ENCODE data around the gene YARS2. TPM values are rescaled to one million over a fixed set of nuclear protein-coding genes. Genes with fewer than 3 reads are reported as not detected.
"Not testable (repeated sequence)": the region's sequence is repeated elsewhere in the genome, so short reads cannot be mapped to it uniquely, and the experiment has no call there.

Gene YARS2
- total RNA-seq, 2 donors from 2014 or later = 18.0 to 28.8 TPM

DNA sequence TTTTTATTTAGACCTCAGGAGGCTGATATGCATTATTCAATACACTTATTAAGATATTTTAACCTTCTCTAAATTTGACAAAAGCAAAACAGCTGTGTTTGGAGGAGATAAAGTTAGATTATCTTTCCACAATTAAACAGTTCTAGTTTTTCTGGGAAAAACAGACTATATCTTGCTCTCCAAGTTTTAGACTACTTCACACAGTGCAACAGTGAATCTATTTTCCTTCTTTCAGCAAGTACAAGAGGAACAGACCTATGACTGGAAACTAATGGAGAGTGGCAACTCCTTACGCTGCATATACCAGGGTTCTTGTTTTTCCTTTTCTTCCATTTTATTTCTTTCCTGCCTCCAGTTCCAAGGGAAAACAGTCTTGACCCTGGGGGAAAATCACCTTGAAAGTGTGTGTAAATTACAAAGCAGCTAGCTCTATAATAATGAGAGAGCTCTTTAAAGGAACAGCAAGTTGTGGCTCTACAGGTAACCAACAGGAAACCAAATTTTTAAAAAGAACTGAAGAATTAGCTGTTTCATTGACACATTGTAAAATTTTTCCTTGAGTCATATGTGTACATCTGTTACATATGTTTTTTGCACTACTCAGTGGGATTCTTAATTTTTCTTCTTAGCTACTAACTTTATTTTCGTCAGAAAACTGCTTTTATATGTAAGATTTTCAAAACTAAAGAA is 49.2 kb downstream of the YARS2 start:
- peak in 1 of 2 donors; percentile 83 for ATAC-seq
- Mint-ChIP-seq H3K27ac (peak overlapping the region in 1 of 2 donors; percentile 55), H3K36me3 (peaks cover 4 to 5% of the 10 kb centered on the region in 2 donors), H3K9me3 (no peaks in the 10 kb centered on the region)
- DNase-seq (ENCODE audit: low spot score in 2 of 2) = no peak

- no peak for DNase-seq (ENCODE audit: low spot score in 2 of 2)
- ATAC-seq = no peak
- H3K27ac Mint-ChIP-seq = no peak overlapping the region
- no peaks in the 10 kb centered on the region for H3K36me3 Mint-ChIP-seq
- no peaks in the 10 kb centered on the region for H3K9me3 Mint-ChIP-seq
These were observed 49.9 kb downstream of the YARS2 start for GRCh38 chr12:32705783-32706182.

GRCh38 chr12:32702946-32703345 is 52.8 kb downstream of the YARS2 start:
- ATAC-seq = no peak
- H3K9me3 Mint-ChIP-seq = no peaks in the 10 kb centered on the region
- no peak for DNase-seq (ENCODE audit: low spot score in 2 of 2)
- no peaks in the 10 kb centered on the region for H3K36me3 Mint-ChIP-seq
- H3K27ac Mint-ChIP-seq = peak overlapping the region in 1 of 2 donors; percentile 23

DNA sequence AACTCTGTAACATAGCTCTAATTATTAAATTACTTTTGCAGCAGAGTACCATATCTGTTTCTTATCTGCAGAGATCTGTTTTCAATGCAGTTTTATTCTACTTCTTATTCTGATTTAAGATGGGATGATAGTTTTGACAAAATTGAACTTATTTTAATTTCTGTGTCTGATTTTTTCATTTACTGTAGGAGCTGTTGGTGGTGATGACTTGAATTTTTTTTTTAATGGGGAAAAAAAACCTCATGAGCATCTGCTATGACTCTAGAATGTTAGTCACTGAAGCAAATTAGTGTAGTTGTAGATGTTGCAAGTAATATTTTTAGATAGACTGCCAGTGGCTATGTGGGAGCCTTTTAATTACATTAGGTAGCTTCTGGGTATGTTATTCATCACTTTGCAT is 53.2 kb downstream of the YARS2 start:
- H3K27ac Mint-ChIP-seq = no peak overlapping the region
- H3K9me3 Mint-ChIP-seq = no peaks in the 10 kb centered on the region
- no peak for DNase-seq (ENCODE audit: low spot score in 2 of 2)
- no peaks in the 10 kb centered on the region for H3K36me3 Mint-ChIP-seq
- ATAC-seq = no peak

DNA sequence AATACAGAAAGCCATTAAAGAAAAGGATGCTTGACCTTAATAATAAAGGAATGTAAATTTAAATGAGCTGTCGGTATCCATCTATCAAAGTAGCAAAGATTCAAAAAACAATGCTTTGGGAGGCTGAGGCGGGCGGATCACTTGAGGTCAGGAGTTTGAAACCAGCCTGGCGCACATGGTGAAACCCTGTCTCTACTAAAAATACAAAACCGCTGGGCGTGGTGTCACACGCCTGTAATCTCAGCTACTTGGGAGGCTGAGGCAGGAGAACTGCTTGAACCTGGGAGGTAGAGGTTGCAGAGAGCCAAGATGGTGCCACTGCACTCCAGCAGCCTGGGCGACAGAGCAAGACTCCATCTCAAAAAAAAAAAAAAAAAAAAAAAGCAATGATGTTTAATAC is 56.3 kb downstream of the YARS2 start:
- H3K27ac Mint-ChIP-seq; H3K9me3 Mint-ChIP-seq; DNase-seq (ENCODE audit: low spot score in 2 of 2); ATAC-seq; H3K36me3 Mint-ChIP-seq: not testable (repeated sequence)

- ATAC-seq = no peak
These were observed 57.4 kb downstream of the YARS2 start for GRCh38 chr12:32698285-32698684.

GRCh38 chr12:32697445-32697844 is 58.3 kb downstream of the YARS2 start:
- Mint-ChIP-seq H3K36me3 (peaks cover 0 to 14% of the 10 kb centered on the region in 2 donors), H3K27ac (no peak overlapping the region), H3K9me3 (no peaks in the 10 kb centered on the region)
- DNase-seq (ENCODE audit: low spot score in 2 of 2) = no peak
- ATAC-seq = no peak

More at GRCh38 chr12:32698285-32698684, 57.4 kb downstream of the YARS2 start:
- Mint-ChIP-seq H3K36me3 (peaks cover 0 to 14% of the 10 kb centered on the region in 2 donors), H3K27ac (no peak overlapping the region), H3K9me3 (no peaks in the 10 kb centered on the region)
- no peak for DNase-seq (ENCODE audit: low spot score in 2 of 2)

Other genes starting within 250 kb of the YARS2 start
- gene DNM1L, start 76.6 kb downstream of the YARS2 start, total RNA-seq = 10 to 100 TPM; 52.2 to 71.1 TPM
- gene PKP2, start 140.9 kb upstream of the YARS2 start, total RNA-seq = under 1 TPM; 0.45 to 0.77 TPM

All from activated naive CD4-positive, alpha-beta T cell treated with anti-CD3 and anti-CD28 coated beads, Interleukin-2, amount 50 U/mL, for 72 hours (primary cell).